ENCODE results near the gene NUMBL.

Gene NUMBL

GRCh38 chr19:40718774-40719391 lies 28.4 kb upstream of the NUMBL start:
- H3K4me3 ChIP-seq (ENCODE audit: low read depth, low read length) = peak overlapping the region; percentile 72
- TF ChIP-seq CTCF (IDR thresholded peaks at IDR 0.05; ENCODE audit: low read depth, low read length) = no peak

GRCh38 chr19:40717880-40718773 lies 27.7 kb upstream of the NUMBL start:
- TF ChIP-seq CTCF (IDR thresholded peaks at IDR 0.05; ENCODE audit: low read depth, low read length) = no peak
- peak overlapping the region; percentile 72 for H3K4me3 ChIP-seq (ENCODE audit: low read depth, low read length)

GRCh38 chr19:40717325-40717879 lies 27.0 kb upstream of the NUMBL start:
- no peak for TF ChIP-seq CTCF (IDR thresholded peaks at IDR 0.05; ENCODE audit: low read depth, low read length)

GRCh38 chr19:40716482-40717324 lies 26.3 kb upstream of the NUMBL start, which contains the start of the genes COQ8B and ITPKC:
COQ8B (minus strand) TSS chr19:40716886; CDS start chr19:40714632, 2,254 bp downstream.
ITPKC (plus strand) TSS chr19:40717112; CDS start chr19:40717136, 24 bp downstream.
- H3K4me3 ChIP-seq (ENCODE audit: low read depth, low read length) = peak within 1 kb of the TSS; percentile 72

More at GRCh38 chr19:40717325-40717879, 27.0 kb upstream of the NUMBL start:
- H3K4me3 ChIP-seq (ENCODE audit: low read depth, low read length) = peak overlapping the region; percentile 72

GRCh38 chr19:40716031-40716481 lies 25.6 kb upstream of the NUMBL start:
- H3K4me3 ChIP-seq (ENCODE audit: low read depth, low read length) = peak overlapping the region; percentile 72
- no peak for TF ChIP-seq CTCF (IDR thresholded peaks at IDR 0.05; ENCODE audit: low read depth, low read length)

More at GRCh38 chr19:40716482-40717324, 26.3 kb upstream of the NUMBL start, which contains the start of the genes COQ8B and ITPKC:
- TF ChIP-seq CTCF (IDR thresholded peaks at IDR 0.05; ENCODE audit: low read depth, low read length) = no peak

GRCh38 chr19:40714441-40715299 lies 24.2 kb upstream of the NUMBL start:
- TF ChIP-seq CTCF (IDR thresholded peaks at IDR 0.05; ENCODE audit: low read depth, low read length) = no peak

More at GRCh38 chr19:40714441-40715299, 24.2 kb upstream of the NUMBL start:
- peak overlapping the region; percentile 64 for H3K4me3 ChIP-seq (ENCODE audit: low read depth, low read length)
